Neural progenitor cell (in vitro differentiated cells): ENCODE data around the gene PPIL6. TPM values are rescaled to one million over a fixed set of nuclear protein-coding genes. Genes with fewer than 3 reads are reported as not detected.

Source experiments
- DNase-seq: peaks from one replicate; pipeline ENCODE4 v3.0.0-alpha.2; 2016; ENCODE audit warnings: low spot score
- H2AFZ ChIP-seq: fragments of 200-600 bp; sonication (generic); replicated peaks from 2 replicates; pipeline ENCODE4 v1.6.1; 2016; ENCODE audit warnings: antibody characterized with exemption
- H3F3A ChIP-seq: fragments of 200-600 bp; sonication (generic); 2 replicates; pipeline ENCODE4 v1.6.1; 2016; ENCODE audit warnings: antibody characterized with exemption, low read depth
- H3K27ac ChIP-seq: fragments of 200-600 bp; sonication (generic); 2 replicates; pipeline ENCODE4 v1.5.1; 2016; ENCODE audit warnings: mild to moderate bottlenecking
- H3K27me3 ChIP-seq: fragments of 200-600 bp; sonication (generic); 2 replicates; pipeline ENCODE4 v1.6.1; 2016; ENCODE audit warnings: mild to moderate bottlenecking, moderate library complexity
- H3K36me3 ChIP-seq: fragments of 200-600 bp; sonication (generic); 2 replicates; pipeline ENCODE4 v1.5.1; 2016
- H3K4me1 ChIP-seq: fragments of 200-600 bp; sonication (generic); 2 replicates; pipeline ENCODE4 v1.6.1; 2016; ENCODE audit warnings: mixed run types
- H3K4me2 ChIP-seq: fragments of 200-600 bp; sonication (generic); 2 replicates; pipeline ENCODE4 v1.6.1; 2016
- H3K4me3 ChIP-seq: fragments of 200-600 bp; sonication (generic); 2 replicates; pipeline ENCODE4 v1.5.1; 2016
- H3K79me2 ChIP-seq: fragments of 200-600 bp; sonication (generic); 2 replicates; pipeline ENCODE4 v1.6.1; 2016; ENCODE audit warnings: low read depth
- H3K9ac ChIP-seq: fragments of 200-600 bp; sonication (generic); 2 replicates; pipeline ENCODE4 v1.6.1; 2016
- H3K9me3 ChIP-seq: fragments of 200-600 bp; sonication (generic); 2 replicates; pipeline ENCODE4 v1.5.1; 2016; ENCODE audit warnings: low read depth
- H4K20me1 ChIP-seq: fragments of 200-600 bp; sonication (generic); 2 replicates; pipeline ENCODE4 v1.6.1; 2016; ENCODE audit warnings: low read depth
- H3K27ac Mint-ChIP-seq: 3 replicates; pipeline ENCODE4 v1.8.0; 2021; ENCODE audit warnings: mixed read lengths
- H3K27me3 Mint-ChIP-seq: 2 replicates; pipeline ENCODE4 v1.8.0; 2022; ENCODE audit warnings: low read depth, mild to moderate bottlenecking, inconsistent platforms, moderate library complexity, mixed read lengths; ENCODE audit not compliant: insufficient read depth
- H3K36me3 Mint-ChIP-seq: 3 replicates; pipeline ENCODE4 v1.8.0; 2021; ENCODE audit warnings: mixed read lengths
- H3K4me1 Mint-ChIP-seq: 3 replicates; pipeline ENCODE4 v1.8.0; 2021; ENCODE audit warnings: mixed read lengths
- H3K4me3 Mint-ChIP-seq: 3 replicates; pipeline ENCODE4 v1.8.0; 2021; ENCODE audit warnings: mild to moderate bottlenecking, moderate library complexity, mixed read lengths
- H3K9me3 Mint-ChIP-seq: 3 replicates; pipeline ENCODE4 v1.8.0; 2020; ENCODE audit warnings: mixed read lengths
- EZH2 ChIP-seq: fragments of 200-600 bp; sonication (generic); IDR thresholded peaks from 2 replicates; pipeline ENCODE4 v1.6.1; 2017; ENCODE audit warnings: antibody characterized with exemption, mild to moderate bottlenecking, moderate library complexity
- EZH2phosphoT487 ChIP-seq: fragments of 200-600 bp; sonication (generic); IDR thresholded peaks from 2 replicates; pipeline ENCODE4 v1.6.1; 2017; ENCODE audit warnings: antibody characterized with exemption
- total RNA-seq: library from RNA; depleted of rRNA; stranded (reverse); fragments of >200 nt; gene quantifications from 2 replicates; pipeline ENCODE4 v1.2.3, GENCODE V29; 2015; ENCODE audit warnings: low replicate concordance
- TF ChIP-seq, protein P1 (sequence below): fragments of 200-600 bp; sonication (generic); IDR thresholded peaks from 2 replicates; pipeline ENCODE4 v1.5.1; 2017; ENCODE audit warnings: antibody characterized with exemption, mild to moderate bottlenecking

PPIL6 gene
- total RNA-seq, 1 donor from 2014 or later, result 7.9 TPM

DNA sequence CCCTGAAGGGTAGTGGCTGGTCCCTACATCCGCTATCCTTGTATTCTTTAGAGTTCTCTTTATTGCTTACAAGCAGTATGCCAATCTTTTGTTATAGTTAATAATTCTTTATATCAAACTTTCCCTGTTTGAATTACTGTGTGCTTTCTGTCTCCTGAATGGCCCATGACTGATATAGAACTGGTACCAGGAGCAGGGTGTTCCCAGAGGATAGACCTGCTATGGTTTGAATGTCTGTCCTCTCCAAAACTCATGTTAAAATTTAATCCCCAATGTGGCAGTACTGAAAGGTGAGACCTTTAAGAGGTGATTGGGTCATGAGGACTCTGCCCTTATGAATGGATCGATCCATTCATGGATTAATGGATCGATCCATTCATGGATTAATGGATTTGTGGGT is 84.2 kb downstream of the PPIL6 start:
- Mint-ChIP-seq H3K27me3 (no peaks in the 10 kb centered on the region), H3K4me1 (no peaks in the 10 kb centered on the region), H3K36me3 (peaks cover 50% of the 10 kb centered on the region), H3K4me3 (no peak overlapping the region), H3K9me3 (peaks cover 6% of the 10 kb centered on the region), H3K27ac (no peak overlapping the region)
- peaks cover 17% of the 10 kb centered on the region for H3K36me3 ChIP-seq
- no peak for DNase-seq
- TF ChIP-seq EZH2, result no peak
- TF ChIP-seq, protein P1, sequence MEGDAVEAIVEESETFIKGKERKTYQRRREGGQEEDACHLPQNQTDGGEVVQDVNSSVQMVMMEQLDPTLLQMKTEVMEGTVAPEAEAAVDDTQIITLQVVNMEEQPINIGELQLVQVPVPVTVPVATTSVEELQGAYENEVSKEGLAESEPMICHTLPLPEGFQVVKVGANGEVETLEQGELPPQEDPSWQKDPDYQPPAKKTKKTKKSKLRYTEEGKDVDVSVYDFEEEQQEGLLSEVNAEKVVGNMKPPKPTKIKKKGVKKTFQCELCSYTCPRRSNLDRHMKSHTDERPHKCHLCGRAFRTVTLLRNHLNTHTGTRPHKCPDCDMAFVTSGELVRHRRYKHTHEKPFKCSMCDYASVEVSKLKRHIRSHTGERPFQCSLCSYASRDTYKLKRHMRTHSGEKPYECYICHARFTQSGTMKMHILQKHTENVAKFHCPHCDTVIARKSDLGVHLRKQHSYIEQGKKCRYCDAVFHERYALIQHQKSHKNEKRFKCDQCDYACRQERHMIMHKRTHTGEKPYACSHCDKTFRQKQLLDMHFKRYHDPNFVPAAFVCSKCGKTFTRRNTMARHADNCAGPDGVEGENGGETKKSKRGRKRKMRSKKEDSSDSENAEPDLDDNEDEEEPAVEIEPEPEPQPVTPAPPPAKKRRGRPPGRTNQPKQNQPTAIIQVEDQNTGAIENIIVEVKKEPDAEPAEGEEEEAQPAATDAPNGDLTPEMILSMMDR, result no peak
- H3K4me3 ChIP-seq, result no peak overlapping the region
- H3K27ac ChIP-seq, result no peak overlapping the region
- no peak overlapping the region for H3K9ac ChIP-seq
- H3F3A ChIP-seq, result no peaks in the 10 kb centered on the region
- no peaks in the 10 kb centered on the region for H3K27me3 ChIP-seq
- H3K4me2 ChIP-seq, result no peak overlapping the region
- H4K20me1 ChIP-seq, result no peaks in the 10 kb centered on the region
- H2AFZ ChIP-seq, result no peak overlapping the region
- no peaks in the 10 kb centered on the region for H3K79me2 ChIP-seq
- H3K9me3 ChIP-seq, result peaks cover 13% of the 10 kb centered on the region
- no peaks in the 10 kb centered on the region for H3K4me1 ChIP-seq

DNA sequence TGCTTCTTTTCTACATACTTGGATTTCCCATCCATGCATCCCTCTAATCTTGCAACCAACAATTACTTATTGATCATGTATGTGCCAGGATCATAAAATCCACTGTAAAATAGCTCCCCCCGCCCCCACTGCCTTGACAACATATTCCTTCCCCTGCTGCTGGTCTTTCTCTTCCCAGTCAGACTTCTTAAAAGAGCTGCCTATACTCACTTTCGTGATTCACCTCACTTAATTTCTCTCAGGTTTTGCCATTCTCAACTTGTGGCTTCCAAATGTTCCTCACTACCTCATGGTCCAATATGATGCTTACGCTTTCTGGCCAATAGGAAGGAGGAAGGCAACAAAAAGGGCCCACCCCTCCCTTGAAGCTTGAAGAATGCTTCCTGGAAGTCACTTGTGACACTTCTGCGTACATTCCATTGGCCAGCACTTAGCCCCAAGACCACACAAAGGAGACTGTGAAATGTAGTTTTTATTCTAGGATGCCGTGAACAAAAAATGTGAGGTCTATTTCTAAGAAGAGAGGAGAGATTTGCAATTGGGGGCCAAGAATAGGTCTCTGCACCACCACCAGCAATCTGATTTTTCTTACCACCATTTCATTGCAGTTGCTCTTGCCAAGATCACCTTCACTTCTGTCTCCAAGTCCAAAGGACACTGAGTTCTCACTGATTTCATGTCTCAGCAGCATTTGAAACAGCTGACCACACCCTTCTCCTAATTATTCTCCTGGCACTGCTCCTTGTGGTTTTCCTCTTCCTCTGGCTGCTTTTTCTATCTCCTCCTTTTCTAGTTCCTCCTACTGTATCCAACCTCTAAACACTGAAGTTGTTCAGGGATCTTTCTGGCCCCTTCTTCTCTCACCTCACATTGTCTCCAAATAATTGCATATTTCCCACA is 88.9 kb downstream of the PPIL6 start:
- no peak overlapping the region for H3K27ac Mint-ChIP-seq
- H3K27me3 ChIP-seq, result no peaks in the 10 kb centered on the region
- no peaks in the 10 kb centered on the region for H3K4me1 Mint-ChIP-seq
- no peak overlapping the region for H3K4me2 ChIP-seq
- H3F3A ChIP-seq, result no peaks in the 10 kb centered on the region
- no peaks in the 10 kb centered on the region for H3K4me1 ChIP-seq
- H3K9me3 Mint-ChIP-seq, result peaks cover 3% of the 10 kb centered on the region
- H3K36me3 Mint-ChIP-seq, result peaks cover 14% of the 10 kb centered on the region
- H3K79me2 ChIP-seq, result no peaks in the 10 kb centered on the region
- H3K9me3 ChIP-seq, result peaks cover 3% of the 10 kb centered on the region
- peaks cover 3% of the 10 kb centered on the region for H3K27me3 Mint-ChIP-seq
- H3K4me3 Mint-ChIP-seq, result no peak overlapping the region
- no peak overlapping the region for H3K27ac ChIP-seq
- TF ChIP-seq EZH2phosphoT487, result no peak
- TF ChIP-seq, protein P1, result no peak
- TF ChIP-seq EZH2, result no peak
- DNase-seq, result no peak
- H4K20me1 ChIP-seq, result no peaks in the 10 kb centered on the region
- H3K9ac ChIP-seq, result no peak overlapping the region
- H3K4me3 ChIP-seq, result no peak overlapping the region
- H3K36me3 ChIP-seq, result no peaks in the 10 kb centered on the region
- H2AFZ ChIP-seq, result no peak overlapping the region

DNA sequence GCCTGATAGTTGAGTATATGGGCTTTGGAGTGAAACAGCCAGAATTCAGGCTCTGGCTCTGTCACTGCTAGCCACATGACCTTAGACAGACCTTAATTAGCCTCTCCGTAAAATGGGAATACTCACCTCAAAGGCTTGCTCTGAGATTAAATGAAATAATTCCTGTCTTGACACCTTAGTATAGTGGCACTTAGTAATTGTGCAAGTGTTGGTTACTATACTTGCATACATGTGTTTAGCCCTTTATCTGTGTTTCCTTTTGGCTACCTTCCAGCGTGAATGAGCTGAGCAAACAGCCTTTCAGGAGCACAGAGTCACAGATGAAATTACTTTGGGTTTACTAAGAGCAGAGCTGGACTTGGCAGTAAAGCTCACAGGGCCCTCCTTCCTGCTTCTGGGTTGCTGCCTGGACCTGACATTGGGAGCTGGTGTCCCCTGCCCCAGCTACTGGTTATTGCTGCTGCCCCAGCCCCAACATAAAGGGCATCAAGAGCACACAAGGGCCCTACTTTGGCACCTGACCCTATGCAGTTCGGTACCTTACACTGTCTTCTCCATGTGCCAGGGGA is 90.9 kb downstream of the PPIL6 start:
- no peak overlapping the region for H3K27ac ChIP-seq

More for the DNA sequence above, 90.9 kb downstream of the PPIL6 start:
- no peak for DNase-seq
- Histone ChIP-seq H2AFZ (no peak overlapping the region), H3K9ac (no peak overlapping the region), H3K4me3 (no peak overlapping the region), H3F3A (no peaks in the 10 kb centered on the region), H3K4me1 (no peaks in the 10 kb centered on the region), H3K27me3 (no peaks in the 10 kb centered on the region), H3K79me2 (no peaks in the 10 kb centered on the region), H4K20me1 (no peaks in the 10 kb centered on the region), H3K9me3 (no peaks in the 10 kb centered on the region), H3K4me2 (no peak overlapping the region), H3K36me3 (no peaks in the 10 kb centered on the region)
- TF ChIP-seq, protein P1, result no peak
- TF ChIP-seq EZH2 (no peak), EZH2phosphoT487 (no peak)
- Mint-ChIP-seq H3K36me3 (peaks cover 5% of the 10 kb centered on the region), H3K27me3 (peaks cover 3% of the 10 kb centered on the region), H3K4me3 (no peak overlapping the region), H3K27ac (no peak overlapping the region), H3K9me3 (no peaks in the 10 kb centered on the region), H3K4me1 (peaks cover 2% of the 10 kb centered on the region)
